T-helper 2 cell treated with Interferon-gamma antibody and Interleukin-4, amounts not matched to agents 100 ng/mL and 5 ng/mL, for 36 hours (primary cell): ENCODE measurements around the gene ACSM2A. TPM values are rescaled to one million over a fixed set of nuclear protein-coding genes. Genes with fewer than 3 reads are reported as not detected.
"Not testable (repeated sequence)": the region's sequence is repeated elsewhere in the genome, so short reads cannot be mapped to it uniquely, and the experiment has no call there.

Source experiments
- intact Hi-C: fragments of 100-400 bp; cut with micrococcal nuclease; formaldehyde crosslinking; loops from one replicate; pipeline ENCODE4 v1.15.1; 2023
- total RNA-seq: library from RNA; stranded (reverse); gene quantifications from 2 replicates; pipeline ENCODE4 v1.2.3, GENCODE V29; 2022

The ACSM2A gene, protein sequence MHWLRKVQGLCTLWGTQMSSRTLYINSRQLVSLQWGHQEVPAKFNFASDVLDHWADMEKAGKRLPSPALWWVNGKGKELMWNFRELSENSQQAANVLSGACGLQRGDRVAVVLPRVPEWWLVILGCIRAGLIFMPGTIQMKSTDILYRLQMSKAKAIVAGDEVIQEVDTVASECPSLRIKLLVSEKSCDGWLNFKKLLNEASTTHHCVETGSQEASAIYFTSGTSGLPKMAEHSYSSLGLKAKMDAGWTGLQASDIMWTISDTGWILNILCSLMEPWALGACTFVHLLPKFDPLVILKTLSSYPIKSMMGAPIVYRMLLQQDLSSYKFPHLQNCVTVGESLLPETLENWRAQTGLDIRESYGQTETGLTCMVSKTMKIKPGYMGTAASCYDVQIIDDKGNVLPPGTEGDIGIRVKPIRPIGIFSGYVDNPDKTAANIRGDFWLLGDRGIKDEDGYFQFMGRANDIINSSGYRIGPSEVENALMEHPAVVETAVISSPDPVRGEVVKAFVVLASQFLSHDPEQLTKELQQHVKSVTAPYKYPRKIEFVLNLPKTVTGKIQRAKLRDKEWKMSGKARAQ
- total RNA-seq = not detected in 2 replicates

DNA sequence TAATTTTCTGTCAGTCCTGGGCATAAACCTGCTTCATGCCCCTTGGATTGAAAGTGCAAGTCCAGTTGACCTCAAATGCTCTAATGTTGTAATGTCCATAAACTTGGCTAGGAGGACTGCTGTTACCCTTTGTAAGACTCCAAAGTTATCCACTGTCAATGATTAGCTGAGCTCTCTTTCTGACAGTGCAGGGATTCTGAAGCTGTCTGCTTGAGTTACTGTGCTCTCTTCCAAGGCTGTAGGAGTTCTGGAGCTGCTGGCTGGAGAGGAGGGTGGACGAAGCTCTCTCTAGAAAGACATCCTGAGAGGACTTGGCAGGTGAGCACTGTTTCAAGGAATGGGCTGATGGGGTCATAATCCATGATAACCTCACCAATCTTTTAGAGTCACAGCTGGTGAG lies at the start of gene ACSM2A:
ACSM2A (plus strand) TSS at position 158 of the 400 bp plus-strand sequence. CDS start 8,594 bp downstream, outside the sequence.
- intact Hi-C loops = not testable (repeated sequence)

DNA sequence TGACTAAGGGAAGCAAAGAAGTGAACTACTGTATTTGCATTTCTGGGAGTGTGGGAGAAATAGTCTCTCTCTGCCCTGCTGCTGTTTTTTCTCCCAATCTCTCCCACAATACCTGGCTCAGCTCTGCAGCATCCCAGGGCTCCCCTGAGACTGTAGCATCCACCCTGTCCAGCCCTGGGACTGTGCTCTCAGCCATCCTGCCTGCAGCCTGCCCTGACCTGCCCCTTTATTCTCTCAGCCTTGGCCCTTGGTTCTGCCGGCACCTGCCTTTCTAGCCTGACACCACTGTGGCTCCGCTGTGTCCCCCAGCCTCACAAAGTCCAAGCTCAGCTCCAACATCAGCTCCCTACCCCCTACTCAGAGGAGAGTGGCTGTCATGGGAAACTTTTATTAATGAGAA lies 48.7 kb upstream of the ACSM2A start:
- intact Hi-C loops = no loop called here

DNA sequence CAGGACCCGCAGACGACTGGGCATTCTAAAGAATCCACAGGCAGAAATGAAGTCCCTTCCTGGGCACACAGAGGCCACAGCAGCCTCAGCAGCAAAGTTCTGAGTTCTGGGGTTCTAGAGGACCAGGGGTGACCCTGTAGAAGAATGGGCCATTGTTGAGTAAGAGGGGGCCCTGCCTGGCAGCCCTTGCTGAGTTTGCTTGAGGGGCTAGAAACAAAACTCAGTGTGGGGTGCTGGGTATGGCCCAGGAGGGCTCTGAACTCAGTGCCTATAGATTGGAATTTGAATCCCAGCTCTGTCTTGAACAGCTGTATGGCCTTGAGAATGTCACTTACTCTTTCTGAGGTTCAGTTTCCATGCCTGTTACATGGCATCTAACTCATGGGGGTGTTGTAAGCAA lies 46.7 kb upstream of the ACSM2A start, which contains the start of gene PDILT:
PDILT (minus strand) TSS at position 101 of the 400 bp plus-strand sequence. CDS start 5,437 bp downstream, outside the sequence.
- intact Hi-C loops = no loop called here

DNA sequence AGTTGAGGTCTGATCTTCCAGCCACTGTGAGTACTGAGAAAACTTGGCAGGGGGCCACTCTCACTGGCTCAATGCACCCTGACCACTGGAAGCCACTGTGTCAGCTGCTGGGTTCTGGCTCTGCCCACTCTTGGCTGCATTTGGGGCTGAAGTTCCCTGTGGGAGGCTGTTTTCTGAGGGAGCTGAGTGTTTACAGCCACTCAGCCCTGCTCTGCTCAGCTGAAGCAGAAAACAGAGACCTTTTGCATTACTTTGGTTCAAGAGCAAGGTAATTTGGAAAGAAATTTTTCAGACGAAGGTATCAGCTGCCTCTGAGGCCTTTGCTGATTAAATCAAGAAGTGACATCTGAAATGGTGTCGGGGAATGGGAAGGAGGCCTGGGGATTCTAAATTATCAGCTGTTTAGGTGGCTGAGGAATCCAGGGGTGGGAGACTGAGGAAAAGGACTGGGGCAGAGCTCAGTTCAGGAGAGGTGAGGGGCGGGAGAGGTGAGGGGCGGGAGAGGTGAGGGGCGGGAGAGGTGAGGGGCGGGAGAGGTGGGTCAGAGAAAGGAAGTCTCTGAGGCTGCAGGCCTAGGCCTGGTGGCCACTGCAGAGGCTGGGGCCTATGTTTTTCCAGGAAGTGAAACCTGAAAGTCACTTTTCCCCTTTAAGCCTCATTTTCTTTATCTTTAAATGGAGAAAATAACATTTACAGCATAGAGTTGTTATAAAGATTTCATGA lies 41.8 kb upstream of the ACSM2A start, which contains the start of gene ACSM5:
ACSM5 (plus strand) TSS at position 137 of the 723 bp plus-strand sequence. CDS start 1,951 bp downstream, outside the sequence.
- intact Hi-C loops = no loop called here

DNA sequence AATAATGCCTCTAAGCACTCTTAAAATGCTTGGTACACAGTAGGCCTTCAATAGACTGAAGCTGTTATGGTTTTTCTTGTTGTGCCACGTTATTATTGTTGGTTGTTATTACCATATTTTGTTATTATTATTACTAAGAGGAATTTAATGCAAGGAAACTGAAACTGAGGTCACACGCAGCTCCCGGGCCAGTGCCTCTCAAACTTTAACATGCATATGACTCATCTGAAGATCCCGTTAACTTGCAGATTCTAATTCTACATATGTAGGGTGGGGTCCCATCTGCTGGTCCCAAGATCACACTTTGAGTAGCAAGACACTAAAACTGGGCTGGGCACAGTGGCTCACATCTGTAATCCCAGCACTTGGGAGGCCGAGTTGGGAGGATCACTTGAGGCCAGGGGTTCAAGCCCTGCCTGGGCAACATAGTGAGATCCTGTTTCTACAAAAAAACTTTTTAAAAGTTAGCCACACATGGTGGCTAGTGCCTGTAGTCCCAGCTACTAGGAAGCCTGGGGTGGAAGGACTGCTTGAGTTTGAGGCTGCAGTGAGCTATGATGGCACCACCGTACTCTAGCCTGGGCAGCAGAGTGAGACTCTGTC lies 41.1 kb upstream of the ACSM2A start:
- intact Hi-C loops = no loop called here

DNA sequence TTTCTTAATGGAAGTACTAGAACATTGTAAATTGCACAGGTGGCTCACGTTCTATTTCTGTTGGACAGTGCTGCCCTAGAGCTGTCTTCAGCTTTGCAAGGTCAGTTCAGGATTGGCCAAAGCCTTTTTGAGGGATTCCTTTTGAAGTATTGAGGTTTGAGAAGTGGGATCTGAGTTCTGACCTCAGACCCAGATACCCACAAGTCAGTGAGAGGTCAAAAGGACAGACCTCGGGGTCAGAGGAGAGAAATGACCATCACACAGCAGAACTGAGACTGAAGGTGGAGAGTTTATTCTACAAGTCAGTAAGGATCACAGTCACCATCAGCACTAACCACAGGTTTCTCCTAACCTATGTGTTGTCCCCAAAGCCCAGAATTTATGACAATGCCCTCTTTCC lies 40.3 kb upstream of the ACSM2A start:
- intact Hi-C loops = no loop called here

DNA sequence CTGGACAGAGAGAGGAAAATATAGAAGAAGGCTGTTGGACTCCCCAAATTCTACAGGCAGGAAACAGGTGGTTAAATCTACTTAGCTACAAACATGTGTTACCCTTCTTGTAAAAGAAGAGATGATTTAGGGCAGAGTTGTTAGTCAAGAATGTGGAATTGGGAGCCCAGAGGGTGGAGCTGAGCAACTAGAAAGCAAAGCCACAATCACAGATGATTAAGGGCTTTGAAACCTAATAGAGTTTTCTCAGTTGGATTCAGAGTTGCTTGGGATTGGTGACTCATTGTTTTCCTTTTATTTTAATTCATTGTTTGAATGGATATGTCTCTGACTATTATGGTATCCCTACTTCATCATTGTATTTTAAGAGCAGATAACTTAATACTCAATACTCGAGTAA lies 35.8 kb upstream of the ACSM2A start:
- intact Hi-C loops = no loop called here

DNA sequence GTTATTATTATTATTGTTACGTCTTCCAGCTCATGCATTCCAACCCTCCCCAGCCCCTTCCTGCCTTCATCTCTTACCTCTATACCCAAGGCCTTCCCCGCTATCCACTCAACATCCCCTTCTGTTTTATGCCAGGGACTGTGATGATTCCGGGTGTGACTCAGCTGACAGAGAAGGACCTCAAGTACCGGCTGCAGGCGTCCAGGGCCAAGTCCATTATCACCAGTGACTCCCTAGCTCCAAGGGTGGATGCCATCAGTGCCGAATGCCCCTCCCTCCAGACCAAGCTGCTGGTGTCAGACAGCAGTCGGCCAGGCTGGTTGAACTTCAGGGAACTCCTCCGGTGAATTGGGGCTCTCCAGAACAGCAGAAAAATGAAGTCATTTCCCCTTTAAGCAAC lies 32.2 kb upstream of the ACSM2A start:
- intact Hi-C loops = not testable (repeated sequence)

DNA sequence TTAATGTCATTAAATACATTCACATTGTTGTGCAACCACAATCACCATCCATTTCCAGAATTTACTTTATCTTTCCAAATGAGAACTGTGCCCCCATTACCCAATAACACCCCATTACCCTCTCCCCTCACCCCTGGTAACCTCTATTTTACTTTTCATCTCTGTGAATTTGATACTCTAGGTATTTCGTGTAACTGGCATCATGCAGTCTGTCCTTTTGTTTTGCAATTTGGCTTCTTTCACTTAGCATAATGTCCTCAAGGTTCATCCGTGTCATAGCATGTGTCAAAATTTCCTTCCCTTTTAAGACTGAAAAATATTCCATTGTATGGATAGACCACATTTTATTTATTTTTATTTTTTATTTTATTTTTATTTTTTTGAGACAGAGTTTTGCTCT lies 29.6 kb upstream of the ACSM2A start:
- intact Hi-C loops = not testable (repeated sequence)

DNA sequence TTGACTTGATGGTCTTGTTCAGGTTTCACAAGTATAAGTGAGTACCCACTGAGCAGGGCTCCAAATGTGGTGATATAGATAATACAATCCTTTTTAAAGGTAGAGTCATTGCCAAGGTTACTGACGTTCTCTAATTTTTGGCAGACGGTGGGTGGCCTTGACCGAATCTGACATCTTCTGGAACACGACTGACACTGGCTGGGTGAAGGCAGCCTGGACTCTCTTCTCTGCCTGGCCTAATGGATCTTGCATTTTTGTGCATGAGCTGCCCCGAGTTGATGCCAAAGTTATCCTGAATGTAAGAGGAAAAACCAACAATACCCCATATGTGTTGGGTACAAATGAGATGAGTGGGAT lies 27.6 kb upstream of the ACSM2A start:
- intact Hi-C loops = not testable (repeated sequence)

DNA sequence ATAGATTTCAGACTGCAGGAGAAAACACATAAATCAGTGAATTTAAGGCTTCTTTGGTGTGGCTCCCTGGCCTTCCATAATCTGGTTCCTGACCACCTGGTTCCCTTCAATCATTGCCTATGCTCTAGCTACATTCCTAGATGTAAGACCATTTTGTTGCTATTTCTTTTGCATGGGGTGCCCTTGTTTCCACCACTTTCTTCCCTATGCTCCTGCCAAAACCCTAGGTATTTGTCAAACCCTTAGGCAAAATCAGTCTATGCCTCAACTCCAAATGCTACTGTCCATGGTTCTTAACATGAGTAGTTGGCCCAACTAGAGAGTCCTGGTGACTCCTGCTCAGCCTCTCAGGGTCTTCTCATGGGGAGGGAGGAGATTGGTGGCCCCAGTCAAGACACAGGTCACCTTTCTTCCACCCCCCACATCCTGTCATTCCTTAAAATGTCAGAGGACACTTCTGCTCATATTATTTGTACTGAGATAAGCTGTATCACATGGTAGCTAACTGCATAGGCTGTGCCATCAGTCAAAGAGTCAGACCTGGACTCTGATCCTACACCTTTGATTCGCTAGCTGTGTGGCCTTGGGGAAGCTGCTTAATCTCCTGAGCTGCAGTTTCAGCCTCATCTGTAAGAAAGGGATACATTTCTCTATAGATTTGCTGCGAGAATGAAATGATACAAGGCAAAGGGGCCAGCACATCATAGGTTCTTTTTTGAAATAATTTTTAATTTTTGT lies 27.0 kb upstream of the ACSM2A start:
- intact Hi-C loops = no loop called here

DNA sequence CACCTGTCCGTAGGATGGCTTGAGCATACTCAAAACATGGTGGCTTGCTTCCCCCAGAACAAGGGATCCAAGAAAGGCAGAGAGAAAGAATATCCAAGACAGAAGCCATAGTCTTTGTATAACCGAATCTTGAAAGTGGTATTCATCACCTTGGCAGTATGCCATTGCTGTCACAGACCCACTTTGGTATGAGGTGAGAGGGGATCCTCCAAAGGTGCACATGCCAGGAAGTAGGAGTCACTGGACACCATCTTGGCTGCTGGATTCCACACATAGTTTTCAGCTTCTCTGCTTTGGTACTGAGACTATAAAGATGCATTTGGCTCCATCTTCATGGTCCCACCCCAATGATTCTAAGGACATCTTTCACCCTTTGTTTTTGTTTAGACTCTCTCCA lies 23.9 kb upstream of the ACSM2A start:
- intact Hi-C loops = not testable (repeated sequence)

DNA sequence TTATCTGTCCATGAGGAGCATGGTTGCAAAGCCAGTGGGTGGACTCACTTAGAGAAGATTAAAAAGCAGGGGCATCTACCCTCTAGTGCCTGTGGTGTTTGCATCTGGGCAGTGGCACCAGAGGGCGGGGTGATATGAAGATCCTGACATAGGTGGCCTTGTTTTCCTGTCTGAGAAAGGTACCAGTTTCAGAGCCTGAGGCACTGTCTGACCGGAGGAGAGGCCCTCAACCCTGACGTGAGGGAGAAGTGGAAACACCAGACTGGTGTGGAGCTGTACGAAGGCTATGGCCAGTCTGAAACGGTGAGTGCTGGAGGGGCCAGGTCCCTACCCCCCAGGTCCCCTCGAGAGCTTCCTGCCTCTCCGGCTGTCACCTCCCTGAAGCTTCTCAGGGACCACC lies 21.8 kb upstream of the ACSM2A start:
- intact Hi-C loops = not testable (repeated sequence)

DNA sequence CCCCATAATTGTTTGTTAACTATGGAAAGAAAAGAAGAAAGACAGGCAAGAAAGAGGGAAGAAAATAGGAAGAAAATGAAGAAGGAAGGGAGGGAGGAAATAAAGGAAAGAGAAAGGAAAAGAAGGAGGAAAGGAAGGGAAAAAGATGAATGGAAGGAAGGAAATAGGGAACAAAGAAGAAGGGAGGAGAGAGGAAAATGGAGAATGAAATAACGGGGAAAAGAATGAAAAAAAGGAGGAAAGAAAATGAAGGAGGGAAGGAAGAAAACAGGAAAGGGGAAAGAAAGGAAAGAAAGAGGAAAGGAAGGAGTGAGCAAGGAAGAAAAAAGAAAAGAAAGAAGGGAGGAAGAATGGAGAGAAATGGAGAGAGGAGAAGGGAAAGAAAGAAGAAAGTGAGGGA lies 20.8 kb upstream of the ACSM2A start:
- intact Hi-C loops = not testable (repeated sequence)

DNA sequence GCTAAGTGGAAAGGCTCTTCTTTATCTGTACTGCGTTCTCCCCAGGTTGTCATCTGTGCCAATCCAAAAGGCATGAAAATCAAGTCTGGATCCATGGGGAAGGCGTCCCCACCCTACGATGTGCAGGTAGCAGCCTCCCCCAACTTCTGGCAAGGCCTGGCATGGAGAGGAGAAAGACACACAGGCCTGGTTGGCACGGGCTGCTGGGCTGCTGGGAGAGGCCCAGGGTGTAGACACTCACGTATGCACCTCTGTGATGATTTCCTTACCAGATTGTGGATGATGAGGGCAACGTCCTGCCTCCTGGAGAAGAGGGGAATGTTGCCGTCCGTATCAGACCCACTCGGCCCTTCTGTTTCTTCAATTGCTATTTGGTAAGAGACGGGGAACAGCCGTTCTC lies 20.4 kb upstream of the ACSM2A start:
- intact Hi-C loops = no loop called here

DNA sequence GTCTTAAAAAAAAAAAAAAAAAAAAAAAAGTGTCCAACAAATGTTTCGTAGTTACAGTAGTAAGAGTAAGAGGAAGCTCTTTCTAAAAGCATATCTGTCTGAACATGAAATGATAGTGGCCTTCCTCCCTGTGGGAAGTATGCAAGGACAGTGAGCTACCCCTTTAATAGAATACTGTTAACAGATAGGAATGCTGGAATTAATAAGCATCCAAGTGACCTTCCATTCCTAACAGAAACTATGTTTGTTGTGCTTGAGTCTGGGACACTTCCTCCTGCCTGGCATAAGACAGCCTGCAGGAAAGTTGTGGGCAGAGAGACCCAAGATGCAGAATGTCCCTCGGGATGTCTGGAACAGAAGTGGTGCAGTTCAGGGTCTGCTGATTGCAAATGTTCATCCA lies 12.4 kb upstream of the ACSM2A start:
- intact Hi-C loops = not testable (repeated sequence)

DNA sequence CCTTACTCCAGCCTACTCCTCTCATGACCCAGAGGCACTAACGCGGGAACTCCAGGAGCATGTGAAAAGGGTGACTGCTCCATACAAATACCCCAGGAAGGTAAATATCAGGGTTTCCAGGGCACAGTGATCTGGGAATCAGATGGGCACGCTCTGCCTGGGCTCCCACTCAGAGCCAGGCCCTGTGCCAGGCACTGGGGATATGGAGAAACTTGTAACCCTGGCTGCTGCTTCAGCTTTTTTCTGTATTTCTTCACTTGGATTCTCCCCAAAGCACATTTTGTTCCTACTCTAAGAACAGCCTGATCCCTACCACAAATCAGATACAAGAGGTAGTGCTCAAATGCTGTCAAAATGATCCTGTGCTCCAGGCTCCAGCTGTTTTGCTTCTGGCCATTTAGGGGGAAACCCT lies 11.5 kb upstream of the ACSM2A start:
- intact Hi-C loops = not testable (repeated sequence)

DNA sequence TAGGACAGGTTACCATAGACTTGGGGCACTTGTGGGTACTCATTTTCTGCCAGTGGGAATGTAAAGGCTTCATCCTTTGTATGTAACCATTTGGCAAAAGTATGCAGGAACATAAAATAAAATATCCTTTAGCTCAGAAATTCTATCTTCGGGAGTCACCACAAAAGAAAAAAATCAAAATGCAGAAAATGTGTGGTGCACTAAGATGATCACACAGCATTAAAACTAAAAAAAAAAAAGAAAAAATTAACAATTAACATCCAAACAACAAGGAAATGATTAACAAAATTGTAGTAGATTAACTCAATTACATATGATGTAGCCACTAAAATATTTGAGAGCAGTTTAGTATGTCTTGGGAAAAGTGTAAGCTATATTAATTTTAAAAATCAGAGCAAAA lies 10.6 kb upstream of the ACSM2A start:
- intact Hi-C loops = not testable (repeated sequence)

DNA sequence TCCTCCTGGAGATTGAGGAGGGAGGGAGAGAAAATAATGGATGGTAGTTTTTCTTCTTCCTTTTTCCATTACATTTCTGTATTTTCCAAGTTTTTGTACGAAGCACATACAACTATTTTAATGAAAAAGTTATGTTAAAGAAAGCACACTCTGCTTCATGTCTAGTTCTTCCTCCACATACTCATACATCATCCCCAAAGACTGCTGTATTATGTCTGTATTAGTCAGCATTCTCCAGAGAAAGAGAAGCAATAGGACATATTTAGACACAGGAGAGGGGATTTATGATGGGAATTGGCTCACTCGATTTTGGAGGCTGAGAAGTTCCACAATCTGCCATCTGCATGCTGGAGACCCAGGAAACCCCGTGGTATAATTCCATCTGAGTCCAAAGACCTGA lies 10.1 kb upstream of the ACSM2A start:
- intact Hi-C loops = no loop called here

DNA sequence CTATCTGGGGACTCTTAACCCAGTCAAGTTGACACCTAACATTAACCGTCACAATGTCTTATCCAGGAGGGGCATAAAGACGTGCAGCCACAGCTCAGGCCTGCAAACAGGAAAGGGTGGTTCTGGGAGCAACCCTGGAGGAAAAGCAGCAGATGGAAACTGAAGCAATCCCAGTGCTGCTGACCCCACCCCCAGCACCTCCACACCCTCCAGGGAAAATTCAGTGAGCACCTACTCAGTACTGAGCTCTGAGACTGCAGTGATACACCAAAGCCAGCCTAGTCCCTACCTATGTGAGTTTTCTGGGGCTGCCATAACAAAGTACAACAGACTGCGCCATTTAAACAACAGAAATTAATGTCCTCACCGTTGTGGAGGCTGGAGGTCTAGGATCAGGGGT lies 9.5 kb upstream of the ACSM2A start:
- intact Hi-C loops = not testable (repeated sequence)
